ENCODE data around the gene SGCG. TPM values are rescaled to one million over a fixed set of nuclear protein-coding genes. Genes with fewer than 3 reads are reported as not detected.

The SGCG gene
- 0.21 TPM in 1 of 2 replicates, not detected in the other for total RNA-seq

GRCh38 chr13:23180711-23181110 lies at the start of gene SGCG:
Gene SGCG, plus strand, starts transcription at chr13:23180979. Its CDS starts 22,716 bp downstream, at chr13:23203695.

All from tracheal epithelial cell (primary cell).